H1 (cell line): ENCODE results near the gene SEMA7A. TPM values are rescaled to one million over a fixed set of nuclear protein-coding genes. Genes with fewer than 3 reads are reported as not detected.
A peak's percentile ranks its signal among the peaks of the same experiment; 100 is the strongest.

Experiments
- CTCF ChIA-PET: fragments of 300-600 bp; sonication (Branson Sonifier 250); formaldehyde crosslinking; loops from one replicate; lab custom pipeline; 2021; ENCODE audit not compliant: partially characterized antibody; lab: Charles Lee
- POLR2A ChIA-PET: fragments of 300-600 bp; sonication (Branson Sonifier 250); formaldehyde crosslinking; loops from one replicate; lab custom pipeline; 2021; ENCODE audit warnings: inconsistent platforms; ENCODE audit not compliant: partially characterized antibody; lab: Charles Lee
- DNase-seq, 2 experiments: peaks; one replicate each; pipeline versions ENCODE4 v3.0.0 to v3.0.0-alpha.2; 2010 to 2022; ENCODE audit warnings: low spot score in 2 of 2, low read depth in 1 of 2, mixed read lengths in 1 of 2
- FAIRE-seq: peaks from 2 replicates; lab custom pipeline; 2011; peaks lifted over from hg19 to GRCh38; lab: Jason Lieb, UNC
- H2AFZ ChIP-seq: 2 replicates; pipeline ENCODE4 v1.8.1; 2012; ENCODE audit warnings: low read length, inconsistent platforms
- H2AK5ac ChIP-seq: 2 replicates; pipeline ENCODE4 v1.6.1; 2013; ENCODE audit warnings: low read depth, low read length
- H2BK120ac ChIP-seq: replicated peaks from 2 replicates; pipeline ENCODE3; 2013; ENCODE audit warnings: low read depth, low read length, inconsistent platforms
- H2BK12ac ChIP-seq: 2 replicates; pipeline ENCODE4 v1.6.1; 2013; ENCODE audit warnings: low read depth, low read length
- H2BK15ac ChIP-seq: 2 replicates; pipeline ENCODE4 v1.6.1; 2013; ENCODE audit warnings: low read length
- H2BK20ac ChIP-seq: 2 replicates; pipeline ENCODE4 v1.6.1; 2013; ENCODE audit warnings: low read length
- H2BK5ac ChIP-seq: 2 replicates; pipeline ENCODE4 v1.6.1; 2013; ENCODE audit warnings: low read depth, low read length
- H3K14ac ChIP-seq: 2 replicates; pipeline ENCODE4 v1.6.1; 2013; ENCODE audit warnings: inconsistent platforms; ENCODE audit not compliant: insufficient read length
- H3K18ac ChIP-seq: 2 replicates; pipeline ENCODE4 v1.6.1; 2013; ENCODE audit warnings: low read length; ENCODE audit errors: extremely low read depth
- H3K23ac ChIP-seq: 2 replicates; pipeline ENCODE4 v1.6.1; 2013; ENCODE audit warnings: inconsistent platforms; ENCODE audit not compliant: insufficient read length
- H3K23me2 ChIP-seq: 2 replicates; pipeline ENCODE4 v1.6.1; 2013; ENCODE audit warnings: low read depth, low read length
- H3K27ac ChIP-seq: 2 replicates; pipeline ENCODE4 v1.6.1; 2011; ENCODE audit warnings: low read depth, low read length, inconsistent platforms
- H3K27me3 ChIP-seq, 4 experiments: replicated peaks in 1 of 4; 1 replicate in 1 of 4; 2 replicates in 3 of 4; pipeline versions ENCODE4 v1.6.1 to v1.8.1; 2011 to 2013; ENCODE audit warnings: low read length in 3 of 4, mild to moderate bottlenecking in 3 of 4, inconsistent platforms in 2 of 4, mixed read lengths in 2 of 4, moderate library complexity in 1 of 4; ENCODE audit not compliant: control insufficient read depth in 3 of 4, insufficient read depth in 3 of 4; ENCODE audit errors: extremely low read depth in 1 of 4
- H3K36me3 ChIP-seq, 4 experiments: 2 replicates each; pipeline versions ENCODE4 v1.6.1 to v1.8.1; 2011 to 2013; ENCODE audit warnings: mild to moderate bottlenecking in 4 of 4, low read length in 3 of 4, moderate library complexity in 2 of 4, control low read depth in 1 of 4, inconsistent platforms in 1 of 4; ENCODE audit not compliant: insufficient read depth in 4 of 4, control insufficient read depth in 2 of 4
- H3K4ac ChIP-seq: replicated peaks from 2 replicates; pipeline ENCODE3; 2013; ENCODE audit warnings: low read length, low read depth, mixed read lengths, inconsistent platforms; ENCODE audit not compliant: insufficient read length
- H3K4me1 ChIP-seq, 4 experiments: replicated peaks in 1 of 4; 1 replicate in 1 of 4; 2 replicates in 3 of 4; pipeline versions ENCODE4 v1.6.1 to v1.8.1; 2011 to 2013; ENCODE audit warnings: low read length in 3 of 4, inconsistent platforms in 2 of 4, mixed read lengths in 1 of 4; ENCODE audit not compliant: insufficient read depth in 4 of 4, control insufficient read depth in 3 of 4
- H3K4me2 ChIP-seq, 2 experiments: 2 replicates each; pipeline versions ENCODE4 v1.6.1 to v1.8.1; 2011 to 2013; ENCODE audit warnings: low read depth in 2 of 2, low read length in 2 of 2, control low read depth in 1 of 2, inconsistent platforms in 1 of 2, mild to moderate bottlenecking in 1 of 2; ENCODE audit not compliant: insufficient read depth in 1 of 2
- H3K4me3 ChIP-seq, 4 experiments: fragments of 200-600, 300-600 bp in 1 of 4; sonication (generic), shearing (Covaris generic), sonication (Bioruptor Twin) in 1 of 4; 2 replicates each; pipeline versions ENCODE4 v1.5.1 to v1.8.1; 2011 to 2016; ENCODE audit warnings: low read length in 4 of 4, low read depth in 3 of 4, control low read depth in 2 of 4, inconsistent platforms in 2 of 4, mild to moderate bottlenecking in 2 of 4, mixed read lengths in 1 of 4, moderate library complexity in 1 of 4; ENCODE audit not compliant: insufficient read depth in 2 of 4; ENCODE audit errors: extremely low read depth in 1 of 4
- H3K56ac ChIP-seq: replicated peaks from 2 replicates; pipeline ENCODE3; 2013; ENCODE audit warnings: low read depth, mild to moderate bottlenecking, mixed read lengths, low read length, inconsistent platforms; ENCODE audit not compliant: insufficient read length
- H3K79me1 ChIP-seq: 2 replicates; pipeline ENCODE4 v1.6.1; 2013; ENCODE audit warnings: low read depth, low read length, control low read depth
- H3K79me2 ChIP-seq, 2 experiments: 2 replicates each; pipeline versions ENCODE4 v1.6.1 to v1.8.1; 2012 to 2013; ENCODE audit warnings: low read length in 2 of 2, mild to moderate bottlenecking in 2 of 2, inconsistent platforms in 1 of 2; ENCODE audit not compliant: insufficient read depth in 2 of 2, control insufficient read depth in 1 of 2
- H3K9ac ChIP-seq, 4 experiments: replicated peaks in 1 of 4; 1 replicate in 1 of 4; 2 replicates in 3 of 4; pipeline versions ENCODE4 v1.6.1 to v1.8.1; 2011 to 2013; ENCODE audit warnings: low read depth in 3 of 4, low read length in 3 of 4, control low read depth in 2 of 4, mild to moderate bottlenecking in 2 of 4, moderate library complexity in 2 of 4, inconsistent platforms in 1 of 4; ENCODE audit errors: extremely low read depth in 1 of 4
- H3K9me3 ChIP-seq, 2 experiments: 2 replicates each; pipeline versions ENCODE4 v1.6.1 to v1.8.1; 2012 to 2013; ENCODE audit warnings: mild to moderate bottlenecking in 2 of 2, moderate library complexity in 2 of 2, control low read depth in 1 of 2, inconsistent platforms in 1 of 2, low read depth in 1 of 2, low read length in 1 of 2, mixed read lengths in 1 of 2; ENCODE audit not compliant: insufficient read depth in 2 of 2
- H4K20me1 ChIP-seq, 2 experiments: replicated peaks in 1 of 2; 2 replicates each; pipeline versions ENCODE3 to v1.8.1; 2011 to 2013; ENCODE audit warnings: inconsistent platforms in 2 of 2, low read length in 2 of 2, mild to moderate bottlenecking in 1 of 2; ENCODE audit not compliant: insufficient read depth in 2 of 2, control insufficient read depth in 1 of 2
- H4K5ac ChIP-seq: 2 replicates; pipeline ENCODE4 v1.6.1; 2013; ENCODE audit warnings: low read length, low read depth, mixed read lengths, inconsistent platforms; ENCODE audit not compliant: insufficient read length
- H4K8ac ChIP-seq: 2 replicates; pipeline ENCODE4 v1.8.0; 2013; ENCODE audit warnings: mild to moderate bottlenecking, moderate library complexity, low read length, inconsistent platforms; ENCODE audit not compliant: insufficient read depth; ENCODE audit errors: extremely low read depth
- H4K91ac ChIP-seq: replicated peaks from 2 replicates; pipeline ENCODE3; 2013; ENCODE audit warnings: low read length, mixed read lengths, inconsistent platforms; ENCODE audit not compliant: insufficient read length
- BACH1 ChIP-seq: IDR thresholded peaks from 2 replicates; pipeline ENCODE4 v1.6.1; 2012; ENCODE audit warnings: low read length, improper control_type of control experiment
- CTBP2 ChIP-seq: IDR thresholded peaks from 2 replicates; pipeline ENCODE4 v1.7.0; 2011; ENCODE audit warnings: borderline replicate concordance, mild to moderate bottlenecking, moderate library complexity, mixed read lengths, low read length; ENCODE audit not compliant: insufficient read depth, insufficient read length
- KDM4A ChIP-seq: IDR thresholded peaks from one replicate; pipeline ENCODE4 v1.7.1; 2012; ENCODE audit warnings: low read depth, mild to moderate bottlenecking, moderate library complexity, low read length, inconsistent platforms; ENCODE audit not compliant: severe bottlenecking
- PHF8 ChIP-seq: fragments of 200-600 bp; sonication (generic); conservative IDR thresholded peaks from 2 replicates; pipeline ENCODE4 v1.7.1; 2012; ENCODE audit warnings: low read depth, mild to moderate bottlenecking, inconsistent platforms, low read length, moderate library complexity
- POLR2A ChIP-seq, 2 experiments: IDR thresholded peaks; 1 replicate in 1 of 2; 2 replicates in 1 of 2; pipeline ENCODE4 v1.6.1; 2011; ENCODE audit warnings: low read depth in 2 of 2, low read length in 2 of 2, mild to moderate bottlenecking in 2 of 2; ENCODE audit errors: control extremely low read depth in 1 of 2
- SRF ChIP-seq: IDR thresholded peaks from 2 replicates; pipeline ENCODE4 v1.6.1; 2011; ENCODE audit warnings: mild to moderate bottlenecking, low read depth, low read length, moderate library complexity
- SUZ12 ChIP-seq: fragments of 200-600 bp; sonication (generic); IDR thresholded peaks from 2 replicates; pipeline ENCODE4 v1.6.1; 2012; ENCODE audit warnings: mild to moderate bottlenecking, inconsistent platforms, low read length, moderate library complexity, mixed read lengths
- TAF1 ChIP-seq: IDR thresholded peaks from 2 replicates; pipeline ENCODE4 v1.6.1; 2011; ENCODE audit warnings: mild to moderate bottlenecking, low read depth, low read length
- TBP ChIP-seq: IDR thresholded peaks from 2 replicates; pipeline ENCODE4 v1.6.1; 2011; ENCODE audit warnings: low read depth, low read length, improper control_type of control experiment
- WGBS, 2 experiments: shearing (Covaris generic) in 1 of 2; methylation state at CpG; one replicate each; pipeline versions ENCODE4 v1.1.6 to v1.1.7; 2013 to 2015; ENCODE audit warnings: low lambda C conversion rate in 2 of 2, mixed read lengths in 2 of 2, inconsistent platforms in 1 of 2, low coverage in 1 of 2, missing lambda C conversion rate in 1 of 2; ENCODE audit not compliant: insufficient replicate concordance in 2 of 2, insufficient coverage in 1 of 2, insufficient read length in 1 of 2; ENCODE audit errors: extremely low coverage in 1 of 2, missing lambda C conversion rate in 1 of 2; 5-methylcytosine and 5-hydroxymethylcytosine counted together
- long read RNA-seq, 2 experiments: library from RNA in 1 of 2; library from capped mRNA in 1 of 2; stranded (forward); transcript quantifications; one replicate each; pipeline ENCODE4 v2.0.0, GENCODE V29; 2021; ENCODE audit warnings: inconsistent platforms in 1 of 2
- polyA minus RNA-seq, 3 experiments: library from RNA; depleted of rRNA, polyadenylated mRNA; stranded (reverse); fragments of >200 nt; gene quantifications; 1 replicate in 2 of 3; 2 replicates in 1 of 3; pipeline ENCODE4 v1.2.3, GENCODE V29; 2011
- polyA plus RNA-seq, 7 experiments: library from polyadenylated mRNA; depleted of rRNA in 3 of 7; stranded (reverse) in 5 of 7; unstranded in 2 of 7; fragments of >200 nt in 5 of 7; fragments of 200-250 nt in 2 of 7; gene quantifications; 1 replicate in 5 of 7; 2 replicates in 1 of 7; 4 replicates in 1 of 7; pipeline versions ENCODE4 v1.2.1 to v1.2.3, GENCODE V29; 2011 to 2013; ENCODE audit warnings: missing spikeins in 2 of 7, mixed read lengths in 2 of 7
- total RNA-seq: library from RNA; stranded (reverse); fragmentation: NEBNext Ultra II Directional; extraction: Animal tissue kit (Norgen Biotek cat#: 25700); gene quantifications from 2 replicates; pipeline ENCODE4 v1.2.1, GENCODE V29; 2021

The SEMA7A gene
- total RNA-seq (14.6 and 15.0 TPM in 2 replicates), polyA plus RNA-seq (2011; rRNA removed) (10.7 and 13.4 TPM in 2 replicates), polyA minus RNA-seq (2011; rRNA and poly(A)+ RNA removed) (10.7 and 12.5 TPM in 2 replicates)
- 10.9 TPM for polyA plus RNA-seq (2011; cell fraction: cytosol; rRNA removed)
- 19.2 TPM for polyA plus RNA-seq (2011; cell fraction: nucleus; rRNA removed)
- 10.5 to 14.0 TPM (median 12.0 TPM) in 4 replicates for polyA plus RNA-seq (2012, experiment 1 of 2)
- 11.5 TPM for polyA plus RNA-seq (2012, experiment 2 of 2)
- 16.7 TPM for polyA plus RNA-seq (2013, experiment 1 of 2)
- polyA plus RNA-seq (2013, experiment 2 of 2) = 16.7 TPM
- 4.6 TPM for polyA minus RNA-seq (2011; cell fraction: cytosol; rRNA and poly(A)+ RNA removed)
- polyA minus RNA-seq (2011; cell fraction: nucleus; rRNA and poly(A)+ RNA removed) = 9.5 TPM
- long read RNA-seq, experiment 1, partial matches to known transcripts = 1 of 6 reads
- long read RNA-seq, experiment 1, other reads (novel, unspliced or antisense) = 4 of 6 reads
- long read RNA-seq, experiment 2 = 0 reads

- Histone ChIP-seq H3K23ac (peak within 1 kb of the TSS; percentile 40), H2AFZ (peak within 1 kb of the TSS; percentile 43), H4K20me1 (peaks cover 8 to 17% of the 10 kb centered on the region in 2 experiments), H3K4me2 (peak within 1 kb of the TSS; percentile 75 to 94), H3K56ac (peak within 1 kb of the TSS; percentile 54), H3K14ac (no peak within 1 kb of the TSS), H4K8ac (peak within 1 kb of the TSS; percentile 84), H4K91ac (peak within 1 kb of the TSS; percentile 94), H3K36me3 (no peaks in the 10 kb centered on the region), H2BK5ac (peak within 1 kb of the TSS; percentile 94; the same call in 1 of the 2 replicates), H3K9me3 (no peaks in the 10 kb centered on the region), H2BK12ac (peak within 1 kb of the TSS; percentile 94; the same call in 1 of the 2 replicates), H3K4me3 (peak within 1 kb of the TSS; percentile 70 to 89 (median 76)), H2BK15ac (peak within 1 kb of the TSS; percentile 83), H4K5ac (peak within 1 kb of the TSS; percentile 55), H3K79me2 (peaks cover 0 to 22% of the 10 kb centered on the region in 2 experiments; a peak in 2 of 4 replicates), H3K18ac (peak within 1 kb of the TSS; percentile 71; the same call in 1 of the 2 replicates), H3K9ac (peak within 1 kb of the TSS in 3 of 4 experiments; percentile 42 to 58 (median 56); a peak in 6 of 7 replicates), H2BK20ac (peak within 1 kb of the TSS; percentile 67; the same call in 1 of the 2 replicates), H3K4me1 (peaks cover 0 to 12% (median 7%) of the 10 kb centered on the region in 4 experiments; a peak in 6 of 7 replicates), H2BK120ac (no peak within 1 kb of the TSS), H3K4ac (no peak within 1 kb of the TSS), H3K79me1 (no peaks in the 10 kb centered on the region; the same call in none of the 2 replicates), H3K23me2 (peaks cover 16% of the 10 kb centered on the region; the same call in 1 of the 2 replicates), H3K27me3 (peaks cover 0 to 14% (median 10%) of the 10 kb centered on the region in 4 experiments; a peak in 5 of 7 replicates), H3K27ac (no peak within 1 kb of the TSS; the same call in 1 of the 2 replicates), H2AK5ac (peak within 1 kb of the TSS; percentile 82; the same call in 1 of the 2 replicates)
- DNase-seq (peak; percentile 58 to 89), FAIRE-seq (no peak)
- POLR2A ChIA-PET = interaction anchor here (0.7 to 1.7 kb wide), 8 partner anchors 10 to 51 kb away, joined by 3 to 9 read pairs (median 4); no protein-coding TSS in a partner anchor
- WGBS, 2 experiments = 1% methylated on average over 36 of the region's 75 CpGs; no CpG with 5 or more reads in 1 of the 2 experiments
- CTCF ChIA-PET = interaction anchor here (0.9 to 41.3 kb wide), 7 partner anchors 10 to 179 kb away, joined by 3 to 1311 read pairs (median 6); partner anchors contain the start of gene CYP11A1
- TF ChIP-seq TBP = peak; percentile 83; the same call in 1 of the 2 replicates
- peak; percentile 70 for TF ChIP-seq PHF8
- no peak for TF ChIP-seq SRF
- TF ChIP-seq KDM4A = peak; percentile 99
- peak; percentile 90 for TF ChIP-seq TAF1
- peak in 1 of 2 experiments; percentile 72; a peak in 2 of 3 replicates for TF ChIP-seq POLR2A (IDR thresholded peaks at IDR 0.05; ENCODE audit: control extremely low read depth in 1 of 2, low read depth in 2 of 2, low read length in 2 of 2)
- peak; percentile 21; the same call in 1 of the 2 replicates for TF ChIP-seq BACH1
- TF ChIP-seq SUZ12 = 0 out of 2 replicates have a peak, but pooled peaks have one; percentile 38
- TF ChIP-seq CTBP2 = no peak
Observed at GRCh38 chr15:74433592-74434262, at the start of gene SEMA7A. SEMA7A (minus strand) TSS chr15:74433958; CDS start chr15:74433918, 40 bp downstream.
